ENCODE results near the gene SLC38A11.
"Not testable (repeated sequence)": the region's sequence is repeated elsewhere in the genome, so short reads cannot be mapped to it uniquely, and the experiment has no call there.

SLC38A11 gene

GRCh38 chr2:164988805-164989204 is 33.5 kb upstream of the SLC38A11 start:
- H3K27me3 ChIP-seq (ENCODE audit: control insufficient read depth in 2 of 2, insufficient read depth in 2 of 2, low read length in 2 of 2); H3K9me3 ChIP-seq (ENCODE audit: control insufficient read depth in 2 of 2, low read length in 2 of 2); H3K4me3 ChIP-seq (ENCODE audit: low read length in 2 of 2); H3K9ac ChIP-seq (ENCODE audit: low read depth in 1 of 2, low read length in 2 of 2); H3K4me1 ChIP-seq (ENCODE audit: control insufficient read depth in 2 of 2, insufficient read depth in 2 of 2, low read length in 2 of 2); H3K36me3 ChIP-seq (ENCODE audit: control insufficient read depth in 2 of 2, insufficient read depth in 2 of 2, low read length in 2 of 2); H3K27ac ChIP-seq (ENCODE audit: low read depth in 2 of 2, low read length in 2 of 2): not testable (repeated sequence)

- not testable (repeated sequence) for H3K36me3 ChIP-seq (ENCODE audit: control insufficient read depth in 2 of 2, insufficient read depth in 2 of 2, low read length in 2 of 2); H3K9ac ChIP-seq (ENCODE audit: low read depth in 1 of 2, low read length in 2 of 2); H3K27ac ChIP-seq (ENCODE audit: low read depth in 2 of 2, low read length in 2 of 2); H3K9me3 ChIP-seq (ENCODE audit: control insufficient read depth in 2 of 2, low read length in 2 of 2); H3K4me3 ChIP-seq (ENCODE audit: low read length in 2 of 2); H3K4me1 ChIP-seq (ENCODE audit: control insufficient read depth in 2 of 2, insufficient read depth in 2 of 2, low read length in 2 of 2); H3K27me3 ChIP-seq (ENCODE audit: control insufficient read depth in 2 of 2, insufficient read depth in 2 of 2, low read length in 2 of 2)
Measured at GRCh38 chr2:164986027-164986426, 30.7 kb upstream of the SLC38A11 start.

DNA sequence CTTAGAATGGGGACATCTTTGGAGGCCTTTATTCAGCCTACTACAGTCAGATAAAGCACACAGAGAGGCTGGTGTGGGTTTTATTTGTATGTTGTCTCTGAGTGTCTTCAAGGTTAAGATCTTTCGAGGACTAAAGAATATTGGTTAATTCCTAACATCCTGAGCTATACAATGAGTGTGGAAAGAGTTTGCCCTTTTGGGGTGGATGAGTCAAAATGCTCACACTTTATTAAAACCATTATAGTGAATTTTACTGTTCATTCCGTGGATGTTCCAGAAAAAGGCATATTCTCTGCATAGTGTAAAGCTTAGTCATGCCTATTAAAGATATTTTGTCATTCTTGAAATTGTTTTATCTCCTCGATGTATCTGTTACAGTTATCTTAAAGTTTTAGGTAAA is 29.1 kb upstream of the SLC38A11 start:
- no peaks in the 10 kb centered on the region for H3K9me3 ChIP-seq (ENCODE audit: control insufficient read depth in 2 of 2, low read length in 2 of 2)
- H3K4me1 ChIP-seq (ENCODE audit: control insufficient read depth in 2 of 2, insufficient read depth in 2 of 2, low read length in 2 of 2): no peaks in the 10 kb centered on the region
- H3K9ac ChIP-seq (ENCODE audit: low read depth in 1 of 2, low read length in 2 of 2): no peak overlapping the region
- H3K36me3 ChIP-seq (ENCODE audit: control insufficient read depth in 2 of 2, insufficient read depth in 2 of 2, low read length in 2 of 2): no peaks in the 10 kb centered on the region
- no peak overlapping the region for H3K27ac ChIP-seq (ENCODE audit: low read depth in 2 of 2, low read length in 2 of 2)
- no peaks in the 10 kb centered on the region for H3K27me3 ChIP-seq (ENCODE audit: control insufficient read depth in 2 of 2, insufficient read depth in 2 of 2, low read length in 2 of 2)
- no peak overlapping the region for H3K4me3 ChIP-seq (ENCODE audit: low read length in 2 of 2)

- Histone ChIP-seq H3K4me1 (ENCODE audit: control insufficient read depth in 2 of 2, insufficient read depth in 2 of 2, low read length in 2 of 2) (no peaks in the 10 kb centered on the region), H3K27me3 (ENCODE audit: control insufficient read depth in 2 of 2, insufficient read depth in 2 of 2, low read length in 2 of 2) (no peaks in the 10 kb centered on the region), H3K9me3 (ENCODE audit: control insufficient read depth in 2 of 2, low read length in 2 of 2) (no peaks in the 10 kb centered on the region), H3K9ac (ENCODE audit: low read depth in 1 of 2, low read length in 2 of 2) (no peak overlapping the region), H3K27ac (ENCODE audit: low read depth in 2 of 2, low read length in 2 of 2) (no peak overlapping the region), H3K4me3 (ENCODE audit: low read length in 2 of 2) (no peak overlapping the region), H3K36me3 (ENCODE audit: control insufficient read depth in 2 of 2, insufficient read depth in 2 of 2, low read length in 2 of 2) (no peaks in the 10 kb centered on the region)
Measured at GRCh38 chr2:164981217-164981990, 26.1 kb upstream of the SLC38A11 start.

- not testable (repeated sequence) for H3K27ac ChIP-seq (ENCODE audit: low read depth in 2 of 2, low read length in 2 of 2); H3K9me3 ChIP-seq (ENCODE audit: control insufficient read depth in 2 of 2, low read length in 2 of 2); H3K4me3 ChIP-seq (ENCODE audit: low read length in 2 of 2); H3K36me3 ChIP-seq (ENCODE audit: control insufficient read depth in 2 of 2, insufficient read depth in 2 of 2, low read length in 2 of 2); H3K9ac ChIP-seq (ENCODE audit: low read depth in 1 of 2, low read length in 2 of 2); H3K4me1 ChIP-seq (ENCODE audit: control insufficient read depth in 2 of 2, insufficient read depth in 2 of 2, low read length in 2 of 2); H3K27me3 ChIP-seq (ENCODE audit: control insufficient read depth in 2 of 2, insufficient read depth in 2 of 2, low read length in 2 of 2)
Measured at GRCh38 chr2:164980688-164981087, 25.4 kb upstream of the SLC38A11 start.

DNA sequence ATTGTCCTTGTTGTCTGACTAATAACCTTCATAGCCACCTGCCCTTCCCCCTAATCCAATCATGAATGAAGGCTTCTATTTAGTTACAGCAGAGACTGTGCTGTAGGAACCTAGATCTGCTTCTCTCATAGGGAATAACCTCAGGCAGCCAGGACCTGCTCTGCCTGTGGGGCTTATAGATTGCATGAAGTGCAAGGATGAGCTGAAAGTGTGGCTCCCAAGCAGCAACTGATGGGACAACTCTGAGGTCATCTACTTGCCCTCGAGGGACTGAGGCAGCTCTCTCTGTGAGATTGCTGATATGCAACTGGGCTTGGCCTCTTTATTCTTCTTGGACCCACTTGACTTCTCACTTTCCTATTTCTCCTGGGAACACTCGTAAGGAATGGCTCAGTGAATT is 23.8 kb upstream of the SLC38A11 start:
- no peak overlapping the region for H3K4me3 ChIP-seq (ENCODE audit: low read length in 2 of 2)
- H3K9me3 ChIP-seq (ENCODE audit: control insufficient read depth in 2 of 2, low read length in 2 of 2): no peaks in the 10 kb centered on the region
- no peaks in the 10 kb centered on the region for H3K4me1 ChIP-seq (ENCODE audit: control insufficient read depth in 2 of 2, insufficient read depth in 2 of 2, low read length in 2 of 2)
- no peaks in the 10 kb centered on the region for H3K36me3 ChIP-seq (ENCODE audit: control insufficient read depth in 2 of 2, insufficient read depth in 2 of 2, low read length in 2 of 2)
- no peaks in the 10 kb centered on the region for H3K27me3 ChIP-seq (ENCODE audit: control insufficient read depth in 2 of 2, insufficient read depth in 2 of 2, low read length in 2 of 2)
- H3K27ac ChIP-seq (ENCODE audit: low read depth in 2 of 2, low read length in 2 of 2): no peak overlapping the region
- H3K9ac ChIP-seq (ENCODE audit: low read depth in 1 of 2, low read length in 2 of 2): no peak overlapping the region

- not testable (repeated sequence) for H3K27me3 ChIP-seq (ENCODE audit: control insufficient read depth in 2 of 2, insufficient read depth in 2 of 2, low read length in 2 of 2); H3K36me3 ChIP-seq (ENCODE audit: control insufficient read depth in 2 of 2, insufficient read depth in 2 of 2, low read length in 2 of 2); H3K4me1 ChIP-seq (ENCODE audit: control insufficient read depth in 2 of 2, insufficient read depth in 2 of 2, low read length in 2 of 2); H3K9ac ChIP-seq (ENCODE audit: low read depth in 1 of 2, low read length in 2 of 2); H3K27ac ChIP-seq (ENCODE audit: low read depth in 2 of 2, low read length in 2 of 2); H3K4me3 ChIP-seq (ENCODE audit: low read length in 2 of 2); H3K9me3 ChIP-seq (ENCODE audit: control insufficient read depth in 2 of 2, low read length in 2 of 2)
Measured at GRCh38 chr2:164976875-164977470, 21.6 kb upstream of the SLC38A11 start.

DNA sequence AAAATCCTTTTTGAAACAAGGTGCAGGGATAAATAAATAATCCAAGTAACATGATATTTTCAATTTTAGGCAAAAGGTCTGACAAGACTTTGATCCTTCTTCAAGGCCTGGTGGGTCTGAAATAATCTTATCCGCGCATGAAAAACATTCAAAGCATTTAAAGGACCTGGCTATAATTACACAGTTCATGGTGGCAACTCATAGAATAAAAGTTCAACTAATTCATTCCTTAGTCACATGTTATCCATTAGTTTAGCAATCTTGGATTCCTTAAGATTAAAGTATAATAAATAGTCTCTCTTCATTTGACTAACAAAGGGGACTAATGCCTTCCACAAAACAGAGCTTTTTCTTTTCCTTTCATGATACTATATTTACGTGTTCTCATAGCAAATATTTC is 21.0 kb upstream of the SLC38A11 start:
- Histone ChIP-seq H3K4me1 (ENCODE audit: control insufficient read depth in 2 of 2, insufficient read depth in 2 of 2, low read length in 2 of 2) (no peaks in the 10 kb centered on the region), H3K4me3 (ENCODE audit: low read length in 2 of 2) (no peak overlapping the region), H3K9me3 (ENCODE audit: control insufficient read depth in 2 of 2, low read length in 2 of 2) (no peaks in the 10 kb centered on the region), H3K9ac (ENCODE audit: low read depth in 1 of 2, low read length in 2 of 2) (no peak overlapping the region), H3K36me3 (ENCODE audit: control insufficient read depth in 2 of 2, insufficient read depth in 2 of 2, low read length in 2 of 2) (no peaks in the 10 kb centered on the region), H3K27ac (ENCODE audit: low read depth in 2 of 2, low read length in 2 of 2) (no peak overlapping the region), H3K27me3 (ENCODE audit: control insufficient read depth in 2 of 2, insufficient read depth in 2 of 2, low read length in 2 of 2) (no peaks in the 10 kb centered on the region)

GRCh38 chr2:164975891-164976290 is 20.6 kb upstream of the SLC38A11 start:
- no peaks in the 10 kb centered on the region for H3K27me3 ChIP-seq (ENCODE audit: control insufficient read depth in 2 of 2, insufficient read depth in 2 of 2, low read length in 2 of 2)
- H3K4me1 ChIP-seq (ENCODE audit: control insufficient read depth in 2 of 2, insufficient read depth in 2 of 2, low read length in 2 of 2): no peaks in the 10 kb centered on the region
- H3K27ac ChIP-seq (ENCODE audit: low read depth in 2 of 2, low read length in 2 of 2): no peak overlapping the region
- H3K36me3 ChIP-seq (ENCODE audit: control insufficient read depth in 2 of 2, insufficient read depth in 2 of 2, low read length in 2 of 2): no peaks in the 10 kb centered on the region
- H3K4me3 ChIP-seq (ENCODE audit: low read length in 2 of 2): no peak overlapping the region
- no peak overlapping the region for H3K9ac ChIP-seq (ENCODE audit: low read depth in 1 of 2, low read length in 2 of 2)
- no peaks in the 10 kb centered on the region for H3K9me3 ChIP-seq (ENCODE audit: control insufficient read depth in 2 of 2, low read length in 2 of 2)

DNA sequence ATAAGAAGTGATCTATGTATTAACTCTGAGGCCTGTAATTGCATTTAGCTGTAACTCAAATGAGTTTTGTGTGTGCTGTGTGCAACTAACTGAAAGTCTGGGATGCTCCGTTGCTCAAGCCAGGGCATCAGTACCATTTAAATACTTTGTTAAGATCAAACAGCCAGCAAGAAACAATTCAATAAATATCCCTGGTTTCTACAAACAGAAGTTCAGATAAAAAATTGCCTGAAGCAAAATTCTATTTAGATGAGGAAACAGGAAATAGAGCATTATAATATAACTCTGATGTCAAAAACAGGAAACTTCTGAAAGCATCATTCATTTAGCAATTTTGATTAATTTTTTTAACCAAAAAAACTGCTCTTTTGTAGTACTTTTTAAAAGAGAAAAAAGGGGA is 18.9 kb upstream of the SLC38A11 start:
- Histone ChIP-seq H3K27me3 (ENCODE audit: control insufficient read depth in 2 of 2, insufficient read depth in 2 of 2, low read length in 2 of 2) (no peaks in the 10 kb centered on the region), H3K9me3 (ENCODE audit: control insufficient read depth in 2 of 2, low read length in 2 of 2) (no peaks in the 10 kb centered on the region), H3K4me3 (ENCODE audit: low read length in 2 of 2) (no peak overlapping the region), H3K36me3 (ENCODE audit: control insufficient read depth in 2 of 2, insufficient read depth in 2 of 2, low read length in 2 of 2) (no peaks in the 10 kb centered on the region), H3K9ac (ENCODE audit: low read depth in 1 of 2, low read length in 2 of 2) (no peak overlapping the region), H3K27ac (ENCODE audit: low read depth in 2 of 2, low read length in 2 of 2) (no peak overlapping the region), H3K4me1 (ENCODE audit: control insufficient read depth in 2 of 2, insufficient read depth in 2 of 2, low read length in 2 of 2) (no peaks in the 10 kb centered on the region)

Data from mucosa of rectum (tissue), 2 donors.